GM19468 (cell line): Measurements from ENCODE around the gene KRT5.
"Not testable (repeated sequence)": the region's sequence is repeated elsewhere in the genome, so short reads cannot be mapped to it uniquely, and the experiment has no call there.

Experiments
- ATAC-seq: cut with Tn5 transposase; IDR thresholded peaks from one replicate; pipeline ENCODE4 v1.9.1; 2021; ENCODE audit warnings: mild to moderate bottlenecking, moderate library complexity, moderate number of reproducible peaks; ENCODE audit not compliant: unreplicated experiment; ENCODE audit errors: extremely low read depth

Gene KRT5

DNA sequence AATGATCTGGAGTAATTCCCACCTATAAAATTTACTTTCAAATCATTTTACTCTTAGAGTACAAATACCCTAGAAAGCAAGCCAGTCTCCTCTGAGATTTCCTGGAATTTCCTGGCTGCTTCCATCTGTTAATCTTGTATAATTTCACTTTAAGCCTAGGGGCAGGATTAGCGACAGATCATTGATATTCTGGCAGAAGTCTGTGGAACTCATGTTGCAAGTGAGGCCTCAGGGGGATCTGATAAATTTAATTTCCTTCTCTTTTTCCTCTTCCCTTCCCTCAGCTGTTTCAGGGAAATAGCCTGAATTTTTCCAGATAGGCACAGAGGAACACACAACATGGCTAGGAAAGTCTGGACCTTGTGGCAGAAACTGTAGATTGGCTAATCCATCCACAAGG, 21.2 kb downstream of the KRT5 start:
- no peak for ATAC-seq

DNA sequence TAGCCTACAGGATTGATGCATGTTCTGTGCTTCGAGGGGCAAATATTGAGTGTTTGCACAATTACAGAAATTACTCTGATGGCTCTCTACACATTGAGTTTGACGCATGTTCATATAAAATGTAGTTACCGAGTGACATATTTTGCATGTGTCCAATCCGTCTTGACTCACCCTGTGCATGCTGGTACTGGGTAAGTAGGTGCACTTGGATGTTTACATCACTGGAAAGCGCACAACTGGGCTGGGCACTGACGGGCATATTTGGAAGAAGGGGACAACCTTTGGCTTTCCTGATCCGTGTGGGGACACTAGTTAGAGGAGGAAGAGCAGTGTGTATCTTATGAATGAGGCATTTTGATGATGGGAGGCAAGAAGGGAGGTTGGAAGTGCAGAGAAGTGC, 22.2 kb downstream of the KRT5 start:
- ATAC-seq = no peak

GRCh38 chr12:52496590-52497071, 23.6 kb downstream of the KRT5 start:
- ATAC-seq = no peak

- no peak for ATAC-seq
Measured at GRCh38 chr12:52496054-52496453, 24.1 kb downstream of the KRT5 start.

- no peak for ATAC-seq
Measured at GRCh38 chr12:52495389-52495788, 24.8 kb downstream of the KRT5 start.

DNA sequence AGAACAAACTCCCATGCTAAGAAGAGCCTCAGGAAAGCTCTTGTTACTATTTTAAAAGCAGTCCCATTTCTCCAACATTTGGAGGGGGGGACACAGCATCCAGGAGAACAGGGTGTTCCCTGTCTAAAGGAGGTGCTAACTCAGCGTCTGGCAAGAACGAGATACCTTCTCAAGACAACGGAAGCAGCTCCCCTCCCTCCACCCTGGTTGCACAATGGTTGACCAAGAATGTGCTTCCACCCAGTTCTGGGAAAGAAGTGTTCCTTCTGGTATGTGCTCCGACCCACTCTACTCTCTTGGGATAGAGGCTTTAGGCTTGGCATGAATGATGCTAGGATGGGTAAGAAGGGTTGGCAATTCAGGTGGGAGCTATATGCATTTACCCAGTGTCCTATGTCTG, 25.7 kb downstream of the KRT5 start:
- no peak for ATAC-seq

DNA sequence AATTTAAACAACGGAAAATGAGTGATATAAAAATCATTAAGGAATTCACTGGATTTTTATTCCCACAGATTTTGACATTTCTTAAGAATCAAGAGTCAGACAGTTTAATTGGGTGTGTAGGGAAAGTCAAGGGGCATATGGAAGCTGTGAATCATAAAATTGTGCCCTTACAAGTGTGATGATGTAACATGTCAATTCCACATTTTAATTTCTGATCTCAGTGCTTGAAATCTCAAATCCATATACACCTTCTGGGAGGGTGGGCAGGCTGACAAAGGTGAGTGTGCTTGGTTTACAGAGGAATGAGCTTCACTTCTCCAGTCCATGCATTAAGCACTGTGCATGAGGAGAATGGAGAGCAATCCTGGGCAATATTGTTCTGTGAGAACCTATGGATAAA, 26.1 kb downstream of the KRT5 start:
- ATAC-seq = no peak

DNA sequence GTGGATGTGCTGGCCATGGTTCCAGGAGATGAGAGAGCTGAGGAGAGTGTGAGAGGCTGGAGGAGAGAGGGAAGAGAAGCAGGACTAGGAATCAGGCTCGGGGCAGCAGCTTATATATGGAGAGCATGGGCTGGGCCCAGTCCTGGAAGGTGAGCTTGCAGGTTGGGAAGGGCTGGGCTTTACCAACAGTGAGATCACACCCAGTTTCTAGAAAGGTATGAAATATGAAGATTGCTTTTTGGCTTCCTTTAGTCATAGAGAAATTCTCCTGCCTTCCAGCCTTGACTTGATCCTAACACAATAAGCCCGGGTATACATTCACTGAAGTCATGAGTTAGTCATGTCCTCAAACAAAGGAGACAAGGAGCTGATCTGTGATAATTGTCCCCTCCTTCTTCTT, 27.0 kb downstream of the KRT5 start, which contains the start of gene KRT6A:
TSS of gene KRT6A (minus strand) at position 86 of the 400 bp plus-strand sequence. CDS start at position 17, 69 bp downstream.
- ATAC-seq = no peak

- not testable (repeated sequence) for ATAC-seq
Measured at GRCh38 chr12:52492405-52492804, 27.8 kb downstream of the KRT5 start.

- ATAC-seq = not testable (repeated sequence)
Measured at GRCh38 chr12:52491495-52491894, 28.7 kb downstream of the KRT5 start.

- ATAC-seq = no peak
Measured at GRCh38 chr12:52488736-52489135, 31.5 kb downstream of the KRT5 start.

DNA sequence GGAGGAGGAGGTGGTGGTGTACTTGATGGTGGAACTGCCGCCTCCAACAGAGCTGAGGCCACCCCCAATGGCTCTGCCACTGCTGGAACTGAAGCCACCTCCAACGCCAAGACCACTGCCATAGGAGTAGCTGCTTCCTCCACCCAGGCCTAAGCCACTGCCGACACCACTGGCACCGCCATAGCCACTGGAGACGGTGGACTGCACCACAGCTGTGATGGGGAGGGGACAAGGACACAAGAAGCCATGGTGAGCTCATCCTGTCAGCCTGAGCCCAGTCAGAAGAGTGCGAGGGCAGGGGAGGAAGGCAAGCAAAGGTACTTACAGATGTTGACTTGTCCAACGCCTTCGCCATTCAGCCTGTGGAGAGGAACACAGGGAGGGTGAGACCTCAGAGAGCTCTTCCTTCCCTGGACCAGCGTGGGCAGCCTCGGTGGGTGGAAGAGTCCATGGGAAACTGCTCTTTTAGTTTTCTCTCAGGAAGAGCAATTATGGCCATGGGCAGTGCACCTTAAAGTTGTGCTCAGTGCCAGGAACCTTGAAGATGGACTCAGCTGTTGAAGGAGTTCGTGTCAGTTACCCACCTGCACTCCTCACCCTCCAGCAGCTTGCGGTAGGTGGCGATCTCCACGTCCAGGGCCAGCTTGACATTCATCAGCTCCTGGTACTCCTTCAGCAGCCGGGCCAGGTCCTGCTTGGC, 32.3 kb downstream of the KRT5 start:
- ATAC-seq = not testable (repeated sequence)

- no peak for ATAC-seq
Measured at GRCh38 chr12:52487211-52487610, 33.0 kb downstream of the KRT5 start.

DNA sequence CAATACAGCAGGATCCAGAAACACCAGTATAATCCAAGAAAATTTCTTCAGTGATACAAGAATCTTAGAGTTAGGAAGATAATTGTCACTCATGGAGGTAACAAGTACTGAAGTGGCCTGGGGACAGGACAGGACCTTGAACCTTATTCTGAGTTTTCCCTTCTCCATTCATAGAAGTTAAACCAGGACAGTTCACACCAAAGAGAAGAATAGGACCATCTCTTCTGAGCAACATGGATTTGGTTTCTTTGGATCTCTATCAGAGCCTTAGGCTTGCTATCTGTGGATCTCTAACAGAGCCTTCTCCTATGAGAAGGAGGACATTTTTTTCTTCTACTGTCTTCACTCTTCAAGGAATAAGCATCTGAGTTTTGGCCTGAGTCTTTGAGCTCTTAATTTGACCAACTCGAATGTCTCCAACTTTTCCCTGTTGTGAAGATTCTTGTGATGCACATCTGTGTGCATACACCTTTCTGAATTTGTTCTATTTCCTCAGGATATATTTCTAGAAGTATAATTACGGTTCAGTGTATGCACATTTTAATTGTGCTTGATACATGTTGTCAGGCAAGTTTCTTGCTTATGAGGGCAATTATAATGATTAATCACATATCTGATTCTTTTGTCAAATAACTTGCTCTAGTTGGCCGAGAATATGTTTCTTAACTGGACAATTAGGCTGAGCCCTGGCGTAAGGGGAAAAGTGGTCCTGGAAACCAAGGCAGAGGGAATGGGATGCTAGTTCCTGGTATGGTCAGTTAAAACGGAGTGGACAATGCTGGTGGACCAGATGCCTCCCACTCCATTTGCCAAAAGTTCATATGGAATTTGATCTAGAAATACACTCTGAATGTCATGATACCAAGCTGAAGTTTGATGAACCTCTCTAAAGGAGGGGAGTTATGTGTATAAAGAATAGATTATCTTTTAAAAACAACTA, 33.8 kb downstream of the KRT5 start:
- ATAC-seq = no peak

- ATAC-seq = no peak
Measured at GRCh38 chr12:52480073-52480472, 40.1 kb downstream of the KRT5 start.

DNA sequence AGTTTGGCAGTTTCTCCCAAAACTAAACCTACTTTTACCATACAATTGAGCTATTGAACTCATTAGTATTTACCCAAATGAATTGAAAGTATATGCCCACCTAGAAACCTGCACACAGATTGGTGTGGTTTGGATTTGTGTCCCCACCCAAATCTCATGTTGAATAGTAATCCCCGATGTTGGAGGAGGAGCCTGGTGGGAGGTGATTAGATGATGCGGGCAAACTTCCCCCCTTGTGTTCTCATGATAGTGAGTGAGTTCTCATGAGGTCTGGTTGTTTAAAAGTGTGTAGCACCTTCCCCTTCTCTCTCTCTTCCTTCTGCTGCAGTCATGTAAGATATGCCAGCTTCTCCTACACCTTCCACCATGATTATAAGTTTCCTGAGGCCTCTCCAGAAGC, 42.5 kb downstream of the KRT5 start:
- no peak for ATAC-seq

DNA sequence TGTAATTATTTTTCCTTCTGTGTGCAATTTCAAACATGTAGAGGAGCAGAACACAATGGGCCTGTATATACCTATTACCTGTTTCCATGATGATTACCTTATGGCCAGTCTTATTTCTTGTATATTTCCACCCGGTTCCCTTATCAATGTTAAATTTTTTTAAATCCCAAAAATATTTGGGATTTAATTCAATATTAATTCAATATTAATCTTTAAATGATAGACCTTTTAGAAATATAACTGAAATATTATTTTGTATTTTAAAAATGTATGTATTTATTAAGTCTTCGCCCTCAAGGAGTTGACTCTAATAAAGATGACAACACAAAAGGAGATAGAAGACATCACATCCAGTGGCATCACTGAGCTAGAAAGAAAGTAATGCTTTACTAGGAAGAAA, 46.0 kb downstream of the KRT5 start:
- no peak for ATAC-seq

DNA sequence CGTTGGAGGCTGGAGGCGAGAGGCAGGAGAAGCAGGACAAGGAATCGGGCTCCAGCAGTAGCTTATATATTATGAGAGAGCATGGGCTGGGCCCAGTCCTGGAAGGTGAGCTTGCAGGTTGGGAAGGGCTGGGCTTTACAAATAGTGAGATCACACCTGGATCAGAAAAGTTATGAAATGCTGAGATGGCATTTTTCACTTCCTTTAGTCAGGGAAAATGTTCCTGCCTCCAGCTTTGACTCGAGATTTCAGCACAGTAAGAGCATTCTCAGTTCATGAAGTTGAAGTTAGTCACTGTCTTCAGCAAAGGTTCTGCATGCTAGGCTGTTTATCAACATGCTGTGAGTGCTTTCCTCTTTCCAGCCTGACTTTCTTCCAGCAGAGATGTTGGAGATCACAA, 46.4 kb downstream of the KRT5 start, which contains the start of gene KRT6C:
TSS of gene KRT6C (minus strand) at position 38 of the 400 bp plus-strand sequence. CDS start 68 bp downstream, outside the sequence.
- ATAC-seq = no peak

GRCh38 chr12:52469853-52470252, 50.3 kb downstream of the KRT5 start:
- ATAC-seq = no peak

- ATAC-seq = no peak
Measured at GRCh38 chr12:52464897-52465296, 55.3 kb downstream of the KRT5 start.
